DOHH2 (cell line): ENCODE results near the gene AKIRIN2.

Experiments
- CTCF ChIP-seq: fragments of 200-600 bp; sonication (generic); IDR thresholded peaks from one replicate; pipeline ENCODE4 v1.5.1; 2014; ENCODE audit warnings: antibody characterized with exemption, mild to moderate bottlenecking, low read depth, low read length; ENCODE audit not compliant: poor library complexity, severe bottlenecking
- EZH2phosphoT487 ChIP-seq: fragments of 200-600 bp; sonication (generic); IDR thresholded peaks from 2 replicates; pipeline ENCODE4 v1.6.1; 2017; ENCODE audit warnings: borderline replicate concordance, mild to moderate bottlenecking, antibody characterized with exemption, low read length, moderate library complexity, mixed read lengths

GRCh38 chr6:87722540-87723169 is 20.6 kb upstream of the AKIRIN2 start:
- TF ChIP-seq CTCF (no peak), EZH2phosphoT487 (no peak)
